Gastroesophageal sphincter (tissue), 2 donors: Measurements from ENCODE around the gene TMEM14B.

Experiments
- POLR2A ChIP-seq, 2 donors: fragments of 450-650 bp; IDR thresholded peaks; one replicate each; pipeline ENCODE4 v1.6.1; 2017; ENCODE audit warnings: antibody characterized with exemption in 2 of 2, mild to moderate bottlenecking in 2 of 2, moderate library complexity in 1 of 2
- POLR2AphosphoS5 ChIP-seq: sonication (generic); formaldehyde crosslinking; IDR thresholded peaks from one replicate; pipeline ENCODE4 v1.6.1; 2017; ENCODE audit warnings: antibody characterized with exemption

GRCh38 chr6:10740061-10740460, 7.5 kb upstream of the TMEM14B start:
- no peak for TF ChIP-seq POLR2AphosphoS5
- TF ChIP-seq POLR2A (IDR thresholded peaks at IDR 0.05), result no peak
